HG03280 (cell line): ENCODE results near the gene PCNX2.
A peak's percentile ranks its signal among the peaks of the same experiment; 100 is the strongest.

Experiments used
- ATAC-seq: cut with Tn5 transposase; IDR thresholded peaks from one replicate; pipeline ENCODE4 v1.9.1; 2021; ENCODE audit warnings: mild to moderate bottlenecking, moderate library complexity; ENCODE audit not compliant: unreplicated experiment

PCNX2 gene

DNA sequence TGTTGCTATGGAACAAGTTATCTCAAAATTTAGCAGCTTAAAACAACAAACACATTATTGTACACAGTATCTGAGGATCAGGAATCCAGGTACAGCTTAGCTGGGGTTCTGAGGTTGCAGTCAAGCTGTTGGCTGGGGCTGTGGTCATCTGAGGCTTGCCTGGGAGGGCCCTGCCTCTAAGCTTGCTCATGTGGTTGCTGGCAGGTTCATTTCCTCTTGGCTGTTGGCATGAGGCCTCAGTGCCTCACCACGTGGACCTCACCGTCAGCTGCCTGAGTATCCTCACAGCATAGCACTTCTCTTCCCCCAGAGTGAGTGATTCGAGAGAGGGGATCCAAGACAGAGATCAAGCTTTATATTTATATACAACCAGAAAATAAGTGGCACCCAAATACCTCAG is 326.6 kb downstream of the PCNX2 start:
- ATAC-seq, result no peak

DNA sequence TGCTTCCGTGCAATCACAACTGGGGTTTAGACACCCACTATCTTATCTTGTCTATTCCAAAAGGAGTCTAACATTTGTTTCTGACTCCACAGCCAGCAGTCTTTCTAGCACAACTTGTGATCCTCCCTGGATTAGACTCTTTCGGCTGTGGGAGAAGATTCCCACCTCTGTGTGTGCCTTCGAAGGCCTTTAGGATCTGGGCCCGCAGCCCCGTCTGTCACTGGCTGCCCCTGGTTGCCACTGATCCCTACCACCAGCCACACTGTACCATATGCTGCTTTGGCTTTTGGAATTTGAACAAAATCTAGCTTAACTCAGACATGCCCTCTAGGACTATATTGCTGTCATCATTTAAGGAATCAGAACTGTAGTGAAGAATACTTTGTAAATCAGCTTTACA is 327.1 kb downstream of the PCNX2 start:
- no peak for ATAC-seq

DNA sequence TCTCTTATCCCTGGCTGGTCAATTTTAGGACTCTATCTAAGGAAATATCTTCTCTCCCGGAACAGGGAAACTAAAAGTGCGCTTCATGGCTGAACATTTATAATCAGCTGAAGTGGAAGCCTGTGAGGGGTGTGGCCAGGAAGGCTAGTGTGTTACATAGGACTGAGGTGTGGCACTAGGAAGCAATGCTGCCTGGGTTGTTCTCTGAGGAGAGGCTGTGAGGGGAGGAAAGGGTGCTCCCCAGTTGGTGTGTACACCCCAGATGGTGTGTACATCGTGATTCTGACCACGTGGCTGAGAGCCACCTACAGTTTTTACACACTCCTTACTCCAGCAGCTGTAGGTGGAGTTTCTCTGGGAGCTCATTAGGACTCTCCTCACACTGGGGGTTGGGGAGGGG is 328.9 kb downstream of the PCNX2 start:
- ATAC-seq, result no peak

DNA sequence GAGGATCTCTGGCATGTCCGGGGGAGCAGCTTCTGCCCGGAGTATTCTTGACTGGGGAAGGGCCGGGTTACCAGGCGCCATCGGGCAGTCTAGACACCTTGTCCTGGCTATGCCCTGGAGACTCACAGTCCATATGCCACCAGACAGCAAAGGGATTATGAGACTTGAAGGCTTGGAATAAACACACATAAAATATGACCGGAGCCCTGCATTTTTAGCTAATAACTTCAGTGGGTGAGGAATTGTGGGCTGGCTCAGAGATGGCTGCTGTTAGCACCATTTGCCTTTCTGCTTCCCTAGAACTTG is 329.7 kb downstream of the PCNX2 start:
- no peak for ATAC-seq

DNA sequence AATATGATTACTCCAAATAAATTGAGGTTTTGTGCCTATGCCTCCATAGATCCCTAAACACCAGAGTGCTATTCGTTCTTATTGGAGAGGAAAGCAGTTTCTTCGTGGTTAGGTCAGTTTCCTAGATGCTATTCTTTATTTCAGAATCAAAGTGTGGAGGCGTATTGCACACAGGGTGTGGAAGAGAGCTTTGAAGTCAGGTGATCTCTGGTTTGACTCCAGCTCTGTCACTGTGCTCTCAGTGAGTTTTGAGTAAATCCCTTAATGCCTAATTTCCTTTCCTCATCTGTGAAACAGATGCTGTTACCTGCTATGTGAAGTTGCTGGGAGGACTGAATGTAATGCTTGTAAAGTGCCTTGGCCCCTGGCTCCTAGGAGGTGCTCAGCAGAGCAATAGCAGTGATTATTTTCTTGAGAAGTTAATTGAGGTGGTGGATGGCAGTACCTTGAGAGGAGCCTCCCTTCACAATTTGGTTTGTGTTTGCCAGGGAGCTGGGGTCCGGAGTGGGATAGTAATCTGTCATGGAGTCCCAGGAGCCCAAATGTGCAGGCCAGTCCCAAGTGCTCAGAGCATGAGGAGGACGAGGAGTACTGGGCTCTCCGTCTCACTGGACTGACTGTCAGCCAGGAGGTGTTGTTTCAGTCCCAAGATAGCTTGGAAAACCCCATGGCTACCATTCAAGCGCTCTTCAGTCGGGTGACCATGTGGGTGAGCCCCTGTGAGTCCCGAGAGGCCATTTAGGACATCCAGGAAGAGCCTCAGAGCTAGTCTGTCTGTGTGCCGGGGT is 330.2 kb downstream of the PCNX2 start:
- no peak for ATAC-seq

DNA sequence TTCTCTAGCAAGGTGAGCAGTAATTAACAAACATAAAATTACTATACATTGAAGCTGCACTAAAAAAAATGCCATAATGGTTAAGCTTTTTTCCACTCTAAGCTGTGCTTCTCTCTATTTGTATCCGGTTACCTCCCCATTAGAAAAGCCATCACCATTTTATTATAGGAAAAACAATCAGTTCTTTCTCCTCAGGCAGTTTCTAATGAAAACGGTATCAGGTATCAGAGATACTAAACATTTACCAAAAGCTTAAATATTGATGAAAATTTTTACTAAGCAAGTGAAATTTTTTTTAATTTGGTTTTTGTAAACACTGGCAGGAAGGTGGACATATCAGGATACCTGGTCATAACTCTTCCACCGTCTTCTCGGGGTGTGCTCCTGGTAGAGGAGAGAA is 330.9 kb downstream of the PCNX2 start:
- no peak for ATAC-seq

DNA sequence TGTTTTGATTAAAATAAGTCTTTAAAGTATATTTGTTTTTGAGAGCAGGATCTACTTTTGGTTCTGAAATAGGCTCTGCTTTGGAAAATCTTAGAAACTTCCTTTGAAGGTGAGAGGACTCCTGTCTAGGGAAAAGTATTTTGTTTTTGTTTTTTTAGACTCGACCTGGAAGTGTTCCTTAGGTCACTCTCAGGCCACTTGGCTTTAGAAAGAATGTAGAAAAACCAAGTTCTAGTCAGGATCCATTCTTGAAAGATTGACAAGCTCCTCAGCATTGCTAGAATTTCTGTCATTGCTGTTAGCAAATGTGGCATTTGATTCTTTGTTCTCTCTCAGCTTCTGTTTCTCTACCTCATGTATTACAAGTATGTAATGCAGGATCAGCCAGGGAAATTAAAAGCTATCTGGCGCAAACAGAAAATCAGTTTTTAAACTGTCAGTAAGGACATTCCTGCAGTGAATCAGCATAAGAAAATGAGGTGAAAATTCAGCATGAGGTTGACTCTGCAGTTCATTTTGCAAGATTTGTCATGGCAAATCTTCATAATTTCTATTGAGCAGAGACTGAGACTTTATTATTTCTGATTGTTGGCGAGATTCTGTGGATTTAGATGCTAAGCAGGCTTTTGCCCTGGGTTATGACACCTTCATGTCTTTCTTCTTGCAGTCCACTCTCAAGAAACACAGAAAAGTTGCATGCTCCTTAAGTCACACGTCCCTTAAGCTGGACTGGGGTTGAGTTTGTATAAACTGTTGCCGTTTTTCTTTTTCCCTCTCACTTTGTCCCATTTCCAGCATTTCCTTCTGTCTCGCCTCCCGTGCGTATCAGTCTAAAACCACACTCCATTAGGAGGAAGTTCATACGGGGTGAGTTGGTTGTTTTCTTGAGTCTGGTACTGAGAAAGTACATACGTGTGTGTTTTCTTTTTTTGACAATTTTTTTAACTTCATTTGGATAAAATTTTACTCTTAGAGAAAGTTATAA is 332.5 kb downstream of the PCNX2 start:
- ATAC-seq, result no peak

DNA sequence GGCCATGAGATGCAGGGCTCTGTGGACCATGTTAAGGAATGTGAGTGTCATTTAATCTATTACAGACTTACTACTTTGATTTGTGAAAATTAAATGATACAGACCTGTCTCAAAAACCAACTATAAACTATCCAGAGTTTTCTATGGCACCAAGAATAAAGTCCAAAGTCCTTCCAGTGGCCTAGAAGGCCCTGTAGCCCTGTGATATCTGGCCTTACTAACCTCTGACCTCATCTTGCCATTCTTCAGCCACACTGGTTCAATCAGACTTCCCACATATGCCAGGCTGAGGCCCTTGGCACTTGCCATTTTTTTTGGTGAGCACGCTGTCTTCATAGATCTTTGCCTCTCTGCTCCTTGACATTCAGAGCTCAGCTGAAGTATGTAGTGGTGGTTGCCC is 337.5 kb downstream of the PCNX2 start:
- no peak for ATAC-seq

DNA sequence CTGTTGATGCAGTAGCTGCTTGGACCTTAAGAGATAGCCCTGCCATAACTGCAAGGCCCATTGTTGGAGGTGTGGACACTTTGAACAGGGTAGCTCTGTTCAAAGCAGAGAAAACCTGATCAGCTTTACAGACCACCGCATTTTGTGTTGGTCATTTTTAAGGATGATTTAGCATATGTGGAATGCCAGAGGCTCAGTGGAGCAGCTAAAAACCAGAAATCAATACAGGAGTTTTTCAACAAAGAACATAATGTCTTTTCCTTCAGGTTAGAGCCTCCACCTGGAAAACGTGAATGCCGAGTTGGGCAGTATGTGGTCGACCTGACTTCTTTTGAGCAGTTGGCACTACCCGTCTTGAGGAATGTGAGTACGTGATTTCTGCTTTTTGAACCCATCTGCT is 339.4 kb downstream of the PCNX2 start:
- ATAC-seq, result no peak

DNA sequence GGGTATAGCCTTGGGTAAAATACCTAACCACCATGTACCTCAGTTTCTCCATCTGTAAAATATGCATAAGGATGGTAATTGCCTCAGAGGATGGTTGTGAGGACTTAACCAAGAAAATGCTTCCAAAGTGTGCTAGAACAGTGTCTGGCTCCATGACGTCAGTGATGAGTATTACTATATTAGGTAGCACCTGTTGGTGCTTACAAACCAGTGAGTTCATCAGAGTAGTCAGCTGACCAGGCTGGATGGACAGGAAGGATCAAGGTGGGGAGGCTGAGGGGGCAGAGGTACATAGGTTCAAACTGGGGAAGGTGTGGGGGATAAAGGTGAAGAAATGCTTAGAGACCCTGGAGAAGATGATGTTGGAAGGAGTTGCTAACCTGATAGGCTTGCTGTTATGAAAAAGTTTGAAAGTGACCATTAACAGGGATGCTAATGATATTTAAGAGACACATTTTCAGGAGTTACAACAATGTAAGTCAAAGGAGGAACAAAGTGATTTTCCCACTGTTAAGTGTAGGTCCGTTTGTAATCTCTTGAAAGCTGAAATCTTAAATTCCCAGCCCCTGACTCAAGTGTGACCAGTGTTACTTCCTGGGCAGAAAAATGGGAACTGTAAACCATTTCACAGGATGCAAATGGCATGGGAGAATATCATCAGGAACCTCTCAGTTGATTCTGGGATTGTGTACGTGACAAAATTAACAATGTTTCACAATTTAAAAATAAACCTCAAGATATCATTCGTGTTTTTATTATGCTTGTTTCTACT is 340.7 kb downstream of the PCNX2 start:
- ATAC-seq, result no peak

DNA sequence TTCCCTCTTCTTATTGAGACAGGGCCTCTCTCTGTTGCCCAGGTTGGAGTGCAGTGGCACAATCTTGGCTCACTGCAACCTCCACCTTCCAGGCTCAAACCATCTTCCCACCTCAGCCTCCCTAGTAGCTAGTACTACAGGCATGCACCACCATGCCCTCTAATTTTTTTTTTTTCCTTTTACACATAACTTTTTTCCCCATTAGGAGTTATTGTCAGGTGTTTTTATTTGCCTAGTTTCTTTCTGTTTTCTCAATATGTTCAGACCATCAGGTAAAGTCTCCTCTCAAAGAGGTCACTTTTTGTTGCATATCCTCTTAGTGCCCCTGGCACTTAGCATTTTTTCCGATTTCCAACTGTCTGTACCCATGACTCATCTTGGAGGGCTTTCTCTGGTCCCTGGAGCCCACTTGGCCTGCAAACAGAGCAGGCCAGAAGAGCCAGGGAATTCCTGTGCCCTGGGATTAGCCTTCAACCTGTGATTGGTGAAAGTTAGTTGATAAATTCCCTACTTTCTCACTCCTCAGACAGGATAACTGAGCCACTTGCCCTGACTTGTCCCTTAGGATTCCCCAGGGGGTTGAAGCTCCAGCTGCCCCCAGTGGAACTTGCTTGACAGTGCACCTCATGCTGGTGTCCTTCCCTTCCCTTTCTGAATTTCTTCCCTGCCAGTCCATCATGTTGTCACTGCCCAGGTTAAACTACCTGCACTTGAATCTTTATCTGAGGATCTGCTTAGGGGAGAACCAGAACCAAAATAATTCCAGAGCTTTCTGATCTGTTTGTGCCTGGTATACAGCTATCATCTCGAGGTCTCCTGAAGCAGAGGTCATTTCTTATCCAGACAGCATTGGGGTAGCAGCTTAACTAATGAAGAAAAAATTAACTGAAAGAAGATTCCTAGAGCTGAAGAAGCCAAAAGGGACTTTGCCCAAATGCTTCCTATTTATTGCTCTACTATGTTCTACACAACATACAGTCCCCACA is 342.7 kb downstream of the PCNX2 start:
- peak; percentile 32 for ATAC-seq

DNA sequence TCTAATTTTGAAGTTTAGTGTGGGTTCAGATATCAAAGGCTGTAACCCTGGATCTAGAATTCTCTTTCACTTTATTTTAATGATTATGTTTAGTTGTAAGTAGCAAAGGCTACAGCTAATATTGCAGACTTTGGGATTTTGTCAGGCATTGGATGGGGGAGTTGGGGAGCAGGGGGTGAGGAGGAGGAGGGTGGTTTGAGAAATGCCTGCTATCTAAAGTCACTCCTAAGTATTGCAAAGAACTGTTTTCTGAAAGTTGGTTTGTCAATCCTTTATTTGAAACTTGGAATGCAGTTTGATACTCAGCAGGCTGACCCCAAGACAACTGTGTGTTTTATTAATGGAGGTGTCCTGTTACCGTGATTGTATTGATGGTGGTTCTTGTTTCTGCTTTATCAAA is 343.9 kb downstream of the PCNX2 start:
- ATAC-seq, result no peak

DNA sequence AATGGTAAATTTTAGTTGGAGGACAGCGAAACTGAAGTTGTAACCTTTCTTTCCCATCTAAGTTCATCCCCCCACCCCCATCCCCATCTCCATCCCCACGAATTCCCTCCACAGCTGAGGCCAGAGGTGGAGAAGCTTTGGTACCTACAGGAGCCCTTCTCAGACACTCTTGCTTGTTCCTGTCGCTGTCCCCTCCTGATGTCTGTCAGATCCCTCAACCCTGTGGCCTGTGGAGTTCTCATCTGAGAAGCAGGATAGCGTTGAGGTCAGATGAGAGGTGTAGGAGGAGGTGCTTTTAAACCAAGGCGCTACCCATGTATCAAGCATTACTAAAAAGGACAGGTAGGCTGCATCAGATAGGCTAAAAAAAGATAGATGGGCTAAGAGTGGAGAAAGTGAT is 344.3 kb downstream of the PCNX2 start:
- ATAC-seq, result no peak

DNA sequence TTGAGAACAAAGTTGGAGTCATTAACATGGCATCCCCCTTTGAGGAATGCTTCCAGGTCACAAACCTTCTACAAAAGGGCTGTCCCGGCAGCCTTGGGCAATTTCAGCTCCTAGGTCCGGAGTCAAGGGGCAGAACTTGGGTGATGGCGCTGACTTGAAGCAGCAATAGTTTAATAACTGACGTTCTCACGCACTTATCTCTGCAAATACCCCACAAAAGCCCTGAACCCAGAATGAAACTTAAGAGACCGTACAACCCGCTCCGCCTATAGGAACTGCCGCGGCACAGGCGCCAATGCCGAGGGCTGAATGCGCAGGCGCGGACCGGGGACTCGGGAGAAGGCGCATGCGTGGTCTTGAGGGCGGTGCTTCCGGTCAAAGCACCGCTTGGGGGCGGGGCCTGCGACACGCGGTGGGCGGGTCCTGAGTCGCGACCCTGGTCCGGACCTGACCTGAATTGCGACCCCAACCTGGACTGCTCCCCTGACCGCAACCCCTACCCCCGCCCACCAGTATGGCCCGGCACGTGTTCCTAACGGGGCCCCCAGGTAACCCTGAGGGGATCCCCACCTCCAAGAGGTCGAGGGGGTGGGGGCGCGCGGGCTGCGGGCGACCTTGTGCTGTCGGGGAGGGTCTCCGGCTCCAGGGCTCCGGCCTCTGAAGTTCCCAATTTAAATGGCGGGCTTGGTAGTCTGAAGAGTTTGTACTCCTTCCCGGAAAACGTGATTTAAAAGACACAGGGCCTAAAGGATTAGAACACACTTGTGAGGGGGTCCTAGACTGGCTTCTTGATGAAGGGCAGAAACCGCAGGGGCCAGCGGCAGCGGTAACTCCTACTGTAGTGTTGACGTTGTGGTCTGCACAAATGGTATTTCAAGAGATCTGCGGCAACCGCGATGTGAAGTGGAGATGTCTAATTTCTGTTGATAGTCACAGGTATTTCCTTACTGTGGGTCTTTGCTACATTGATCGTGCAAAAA is 345.0 kb downstream of the PCNX2 start, which contains the start of gene NTPCR:
NTPCR (plus strand) TSS at position 415 of the 980 bp plus-strand sequence; CDS start at position 515, 100 bp downstream.
- ATAC-seq, result peak; percentile 93

DNA sequence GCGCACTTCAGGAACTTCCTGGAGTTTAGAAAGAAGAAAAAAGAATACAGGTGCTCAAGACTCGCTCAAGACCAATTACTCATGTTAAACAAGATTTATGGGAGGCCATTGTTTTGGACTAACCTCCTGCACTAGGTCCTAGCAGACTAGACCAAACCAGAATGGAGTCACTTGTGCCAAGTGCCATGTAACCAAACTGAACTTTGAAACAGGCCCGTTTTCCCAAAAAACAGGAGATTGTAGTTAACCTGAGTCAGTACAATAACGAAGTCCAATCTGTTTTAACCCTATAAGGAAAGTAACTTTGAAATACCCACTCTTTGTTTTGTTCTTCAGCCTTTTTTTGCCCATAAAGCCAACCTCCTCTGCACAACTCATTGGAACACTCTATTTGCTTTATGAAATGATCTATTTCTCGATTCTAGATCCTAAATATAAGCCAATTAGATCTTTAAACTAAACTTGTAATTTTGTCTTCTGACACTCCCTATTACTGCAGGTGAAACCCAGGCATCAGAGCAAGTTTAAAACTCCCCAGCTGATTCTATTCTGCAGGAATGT is 345.8 kb downstream of the PCNX2 start:
- no peak for ATAC-seq

DNA sequence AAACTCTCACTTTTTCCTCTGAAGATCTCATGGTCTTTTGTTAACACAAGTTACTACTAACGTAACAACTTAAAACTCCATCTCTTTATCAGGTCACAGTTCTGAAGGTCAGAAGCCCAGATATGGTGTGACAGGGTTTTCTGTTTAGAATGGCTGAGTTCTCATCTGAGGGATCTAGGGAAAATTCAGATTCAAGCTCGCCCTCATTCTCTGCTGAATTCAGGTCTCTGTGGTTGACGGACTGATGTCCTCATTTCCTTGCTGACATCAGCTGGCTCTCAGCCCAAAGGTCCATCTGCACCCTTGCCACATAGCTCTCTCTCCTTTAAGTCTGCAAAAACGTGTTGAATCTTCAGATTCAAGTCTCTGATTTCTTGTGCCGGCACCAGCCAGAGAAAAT is 351.2 kb downstream of the PCNX2 start:
- no peak for ATAC-seq

DNA sequence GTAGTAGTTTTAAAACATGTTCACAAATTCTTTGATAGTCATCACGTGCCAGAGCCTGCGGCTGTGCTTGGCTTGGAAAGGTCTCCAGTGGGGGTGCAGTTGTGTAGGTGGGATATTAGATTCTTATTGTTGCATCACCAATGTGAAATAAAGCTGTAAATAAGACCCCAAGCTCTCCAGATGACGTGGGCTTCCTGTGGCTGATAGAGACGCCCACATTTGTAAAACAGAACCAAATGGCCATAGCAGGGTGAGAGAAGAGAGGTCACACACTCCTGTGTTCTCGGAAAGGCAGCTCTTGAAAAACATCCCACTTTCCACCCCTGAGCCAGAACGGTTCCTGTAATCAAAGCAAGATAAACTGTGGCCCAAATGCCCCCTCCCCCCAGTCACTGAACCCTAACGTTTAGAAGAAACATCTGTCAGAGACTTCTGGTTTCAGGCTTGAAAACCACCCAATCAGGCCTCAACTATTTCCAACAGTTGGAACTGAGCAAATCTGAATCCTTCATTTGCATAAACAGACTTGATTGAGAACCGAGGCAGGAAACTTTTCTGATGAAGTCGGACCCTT is 351.8 kb downstream of the PCNX2 start:
- ATAC-seq, result no peak
